COLO668 (cell line): Measurements from ENCODE around the gene CACNA1E.

Source experiments
- DNase-seq: peaks from one replicate; lab custom pipeline; 2025; ENCODE audit not compliant: unreplicated experiment; lab: John Stamatoyannopoulos, UW

The CACNA1E gene

GRCh38 chr1:181483285-181484195, at the start of gene CACNA1E:
Gene CACNA1E (plus strand): TSS chr1:181483517. CDS start chr1:181483745, 228 bp downstream.
- DNase-seq: peak; percentile 61

- DNase-seq: no peak
Measured at GRCh38 chr1:181433931-181434330, 49.4 kb upstream of the CACNA1E start.

GRCh38 chr1:181438013-181438412, 45.3 kb upstream of the CACNA1E start:
- DNase-seq: no peak

- DNase-seq: no peak
Measured at GRCh38 chr1:181440510-181440909, 42.8 kb upstream of the CACNA1E start.

GRCh38 chr1:181442181-181442525, 41.2 kb upstream of the CACNA1E start:
- no peak for DNase-seq

- DNase-seq: no peak
Measured at GRCh38 chr1:181443231-181443853, 40.0 kb upstream of the CACNA1E start.

- DNase-seq: no peak
Measured at GRCh38 chr1:181445436-181445835, 37.9 kb upstream of the CACNA1E start.

- DNase-seq: no peak
Measured at GRCh38 chr1:181448461-181448860, 34.9 kb upstream of the CACNA1E start.

- DNase-seq: no peak
Measured at GRCh38 chr1:181451661-181452230, 31.6 kb upstream of the CACNA1E start.

- DNase-seq: no peak
Measured at GRCh38 chr1:181452746-181453145, 30.6 kb upstream of the CACNA1E start.

- DNase-seq: no peak
Measured at GRCh38 chr1:181453541-181454201, 29.6 kb upstream of the CACNA1E start.

- DNase-seq: no peak
Measured at GRCh38 chr1:181456551-181456950, 26.8 kb upstream of the CACNA1E start.

- DNase-seq: no peak
Measured at GRCh38 chr1:181458419-181458818, 24.9 kb upstream of the CACNA1E start.

- DNase-seq: no peak
Measured at GRCh38 chr1:181459067-181459466, 24.2 kb upstream of the CACNA1E start.

GRCh38 chr1:181469829-181470228, 13.5 kb upstream of the CACNA1E start:
- DNase-seq: no peak

- no peak for DNase-seq
Measured at GRCh38 chr1:181475580-181475979, 7.7 kb upstream of the CACNA1E start.

GRCh38 chr1:181476581-181476980, 6.7 kb upstream of the CACNA1E start:
- DNase-seq: no peak

GRCh38 chr1:181478306-181478705, 5.0 kb upstream of the CACNA1E start:
- DNase-seq: no peak

- DNase-seq: peak; percentile 61
Measured at GRCh38 chr1:181479137-181479745, 4.1 kb upstream of the CACNA1E start.

- DNase-seq: no peak
Measured at GRCh38 chr1:181482001-181482430, 1.3 kb upstream of the CACNA1E start.
